HepG2 (cell line): ENCODE data around the gene VSNL1. TPM values are rescaled to one million over a fixed set of nuclear protein-coding genes. Genes with fewer than 3 reads are reported as not detected.
A peak's percentile ranks its signal among the peaks of the same experiment; 100 is the strongest.

ENCODE experiments used
- ARID2 ChIP-seq: sonication (generic); formaldehyde crosslinking; IDR thresholded peaks from 2 replicates; pipeline ENCODE4 v1.8.1; 2022; ENCODE audit warnings: mild to moderate bottlenecking, missing genetic modification reagents, borderline replicate concordance
- CHD2 ChIP-seq: IDR thresholded peaks from 2 replicates; pipeline ENCODE4 v1.6.1; 2011; ENCODE audit warnings: low read depth, low read length, improper control_type of control experiment
- HBP1 ChIP-seq: IDR thresholded peaks from 2 replicates; pipeline ENCODE4 v1.6.1; 2016; ENCODE audit warnings: low read depth, control low read depth
- MATR3 ChIP-seq: sonication (generic); formaldehyde crosslinking; IDR thresholded peaks from 2 replicates; pipeline ENCODE4 v1.4.0; 2020; ENCODE audit warnings: missing genetic modification reagents
- NCOR1 ChIP-seq: fragments of 200-600 bp; sonication (generic); IDR thresholded peaks from 2 replicates; pipeline ENCODE4 v1.7.0; 2017; ENCODE audit warnings: antibody characterized with exemption, low read length, borderline replicate concordance
- PBX3 ChIP-seq: sonication (generic); formaldehyde crosslinking; IDR thresholded peaks from 2 replicates; pipeline ENCODE4 v1.8.1; 2023; ENCODE audit warnings: missing genetic modification reagents, inconsistent platforms, borderline replicate concordance
- TRIM24 ChIP-seq: sonication (generic); formaldehyde crosslinking; IDR thresholded peaks from 2 replicates; pipeline ENCODE4 v1.8.0; 2022; ENCODE audit warnings: mild to moderate bottlenecking, missing genetic modification reagents
- ZBTB33 ChIP-seq: sonication (generic); formaldehyde crosslinking; IDR thresholded peaks from 2 replicates; pipeline ENCODE4 v1.4.0; 2020; ENCODE audit warnings: missing genetic modification reagents
- ZBTB42 ChIP-seq: sonication (generic); formaldehyde crosslinking; IDR thresholded peaks from 2 replicates; pipeline ENCODE4 v1.5.0; 2020; ENCODE audit warnings: mild to moderate bottlenecking, missing genetic modification reagents
- ZNF24 ChIP-seq: fragments of 450-650 bp; IDR thresholded peaks from 2 replicates; pipeline ENCODE4 v1.6.1; 2017; ENCODE audit warnings: antibody characterized with exemption, mild to moderate bottlenecking
- ZNF460 ChIP-seq: sonication (generic); formaldehyde crosslinking; IDR thresholded peaks from 2 replicates; pipeline ENCODE4 v1.5.1; 2020; ENCODE audit warnings: missing genetic modification reagents, mild to moderate bottlenecking, borderline replicate concordance
- ZNF557 ChIP-seq: sonication (generic); formaldehyde crosslinking; IDR thresholded peaks from 2 replicates; pipeline ENCODE4 v1.4.0; 2020; ENCODE audit warnings: missing genetic modification reagents
- ZNF569 ChIP-seq: sonication (generic); formaldehyde crosslinking; IDR thresholded peaks from 2 replicates; pipeline ENCODE4 v1.5.0; 2020; ENCODE audit warnings: mild to moderate bottlenecking, missing genetic modification reagents, moderate library complexity, borderline replicate concordance
- ZNF572 ChIP-seq: sonication (generic); formaldehyde crosslinking; IDR thresholded peaks from 2 replicates; pipeline ENCODE4 v1.5.1; 2020; ENCODE audit warnings: mild to moderate bottlenecking, missing genetic modification reagents
- ZNF614 ChIP-seq: IDR thresholded peaks from 2 replicates; pipeline ENCODE4 v1.6.1; 2018; ENCODE audit warnings: missing biosample characterization, missing genetic modification reagents, inconsistent platforms, borderline replicate concordance
- ZNF761 ChIP-seq: sonication (generic); formaldehyde crosslinking; conservative IDR thresholded peaks from 2 replicates; pipeline ENCODE4 v1.4.0; 2020; ENCODE audit warnings: mild to moderate bottlenecking, missing genetic modification reagents
- polyA plus RNA-seq, 8 experiments: library from polyadenylated mRNA; depleted of rRNA in 3 of 8; stranded (reverse) in 7 of 8; unstranded in 1 of 8; fragments of >200 nt; fragmentation: Illumina TruSeq in 4 of 8; extraction: Trizol in 4 of 8; gene quantifications; 2 replicates each; pipeline versions ENCODE4 v1.2.1 to v1.2.3, GENCODE V29; 2011 to 2016; ENCODE audit warnings: low read depth in 4 of 8, missing spikeins in 1 of 8, mixed read lengths in 1 of 8; ENCODE audit not compliant: insufficient read depth in 1 of 8
- total RNA-seq, 5 experiments: library from RNA; depleted of rRNA; stranded (reverse); fragments of >200 nt; fragmentation: Illumina TruSeq; extraction: Trizol; gene quantifications; 2 replicates each; pipeline ENCODE4 v1.2.3, GENCODE V29; 2016; ENCODE audit warnings: low read depth in 1 of 5
- TF ChIP-seq, protein P1 (sequence below): sonication (generic); formaldehyde crosslinking; IDR thresholded peaks from 2 replicates; pipeline ENCODE4 v1.4.0; 2020; ENCODE audit warnings: mild to moderate bottlenecking, missing genetic modification reagents
- TF ChIP-seq, protein P2 (sequence below): sonication (generic); formaldehyde crosslinking; IDR thresholded peaks from 2 replicates; pipeline ENCODE4 v1.4.0; 2020; ENCODE audit warnings: missing genetic modification reagents
- TF ChIP-seq, protein P3 (sequence below): IDR thresholded peaks from 2 replicates; pipeline ENCODE4 v1.6.1; 2012; ENCODE audit warnings: inconsistent platforms

Gene VSNL1
- total and polyA plus RNA-seq, 2 of the 13 experiments (the other 11 are each of a cell fraction or from before 2014, with no cell fraction given): 63.2 to 95.9 TPM

DNA sequence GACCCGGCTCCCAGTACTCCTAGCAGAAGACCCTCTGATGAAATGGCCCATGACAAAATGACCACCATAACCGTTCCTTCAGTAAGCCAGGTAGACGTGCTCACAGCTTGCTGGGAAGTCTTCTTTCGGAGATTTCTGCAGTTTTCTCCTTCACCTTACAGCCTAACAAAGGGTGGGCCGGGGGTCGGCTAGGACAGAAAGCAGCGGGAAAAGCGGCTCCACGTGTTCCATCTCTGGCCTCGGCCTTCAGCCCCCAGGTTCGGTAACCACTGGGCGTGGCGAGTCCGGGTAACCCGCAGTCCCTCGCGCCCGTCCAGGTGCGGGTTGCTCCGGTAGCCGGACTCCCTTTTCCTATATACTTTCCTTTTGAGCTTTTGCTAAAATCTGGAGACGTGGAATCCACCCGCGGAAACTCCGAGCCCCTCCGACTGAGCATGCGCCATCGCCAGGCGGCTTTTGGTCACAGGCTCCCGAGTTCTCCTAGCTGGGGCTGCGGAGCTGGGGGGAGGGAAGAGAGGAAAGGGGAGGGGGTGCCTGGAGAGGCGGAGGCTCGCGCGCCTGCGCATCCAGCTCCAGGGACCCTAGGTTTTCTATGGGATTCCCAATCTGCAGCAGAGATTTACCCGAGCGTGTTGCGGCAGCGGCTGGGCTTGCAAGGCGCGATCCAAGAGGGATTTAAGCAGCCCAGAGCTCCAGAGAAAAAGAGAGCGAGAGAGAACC, at the start of gene VSNL1 (continued):
- TF ChIP-seq, protein P1, sequence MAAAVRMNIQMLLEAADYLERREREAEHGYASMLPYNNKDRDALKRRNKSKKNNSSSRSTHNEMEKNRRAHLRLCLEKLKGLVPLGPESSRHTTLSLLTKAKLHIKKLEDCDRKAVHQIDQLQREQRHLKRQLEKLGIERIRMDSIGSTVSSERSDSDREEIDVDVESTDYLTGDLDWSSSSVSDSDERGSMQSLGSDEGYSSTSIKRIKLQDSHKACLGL (CRISPR knock-in tag): peak; percentile 58; the same call in 1 of the 2 replicates
- TF ChIP-seq ZNF572 (CRISPR knock-in tag) (peak; percentile 92), ZNF761 (CRISPR knock-in tag) (peak; percentile 61), ARID2 (CRISPR knock-in tag) (0 out of 2 replicates have a peak, but pooled peaks have one; percentile 78), NCOR1 (peak; percentile 42; the same call in 1 of the 2 replicates), ZBTB42 (CRISPR knock-in tag) (peak; percentile 80), CHD2 (peak; percentile 51; the same call in 1 of the 2 replicates), TRIM24 (no peak), ZBTB33 (CRISPR knock-in tag) (0 out of 2 replicates have a peak, but pooled peaks have one; percentile 5), ZNF557 (peak; percentile 42; the same call in 1 of the 2 replicates), HBP1 (CRISPR knock-in tag) (no peak), ZNF569 (CRISPR knock-in tag) (no peak), ZNF614 (CRISPR knock-in tag) (peak; percentile 77), ZNF24 (no peak), PBX3 (CRISPR knock-in tag) (peak; percentile 70; the same call in 1 of the 2 replicates), MATR3 (CRISPR knock-in tag) (no peak), ZNF460 (0 out of 2 replicates have a peak, but pooled peaks have one; percentile 14)
- TF ChIP-seq, protein P2, sequence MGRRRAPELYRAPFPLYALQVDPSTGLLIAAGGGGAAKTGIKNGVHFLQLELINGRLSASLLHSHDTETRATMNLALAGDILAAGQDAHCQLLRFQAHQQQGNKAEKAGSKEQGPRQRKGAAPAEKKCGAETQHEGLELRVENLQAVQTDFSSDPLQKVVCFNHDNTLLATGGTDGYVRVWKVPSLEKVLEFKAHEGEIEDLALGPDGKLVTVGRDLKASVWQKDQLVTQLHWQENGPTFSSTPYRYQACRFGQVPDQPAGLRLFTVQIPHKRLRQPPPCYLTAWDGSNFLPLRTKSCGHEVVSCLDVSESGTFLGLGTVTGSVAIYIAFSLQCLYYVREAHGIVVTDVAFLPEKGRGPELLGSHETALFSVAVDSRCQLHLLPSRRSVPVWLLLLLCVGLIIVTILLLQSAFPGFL (CRISPR knock-in tag): no peak
- TF ChIP-seq, protein P3, sequence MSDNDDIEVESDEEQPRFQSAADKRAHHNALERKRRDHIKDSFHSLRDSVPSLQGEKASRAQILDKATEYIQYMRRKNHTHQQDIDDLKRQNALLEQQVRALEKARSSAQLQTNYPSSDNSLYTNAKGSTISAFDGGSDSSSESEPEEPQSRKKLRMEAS: peak; percentile 98
